Fibroblast of skin of right quadriceps (primary cell): ENCODE measurements around the gene PRKACB.
"Not testable (repeated sequence)": the region's sequence is repeated elsewhere in the genome, so short reads cannot be mapped to it uniquely, and the experiment has no call there.

ENCODE experiments used
- DNase-seq: peaks from one replicate; pipeline ENCODE4 v3.0.0-alpha.2; 2013

PRKACB gene

DNA sequence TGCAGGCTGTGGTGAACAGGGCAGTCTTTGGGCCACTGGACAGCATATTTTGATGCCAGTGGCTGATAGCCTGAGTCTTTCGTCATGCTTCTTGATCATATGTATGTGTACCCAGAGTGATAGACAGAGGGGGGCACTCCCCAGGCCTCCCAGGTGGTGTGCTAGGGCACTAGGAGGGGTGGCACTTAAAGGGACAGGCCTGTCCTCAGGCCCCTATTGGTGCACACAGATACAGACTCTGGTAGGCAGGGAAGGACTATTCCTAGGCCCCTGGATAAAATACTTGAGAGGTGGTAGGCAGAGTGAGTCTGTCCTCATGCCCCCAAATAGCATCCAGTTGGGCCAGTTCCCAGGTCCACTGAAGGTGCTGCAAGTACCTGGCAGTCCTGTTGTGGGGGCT, 80.8 kb downstream of the PRKACB start:
- DNase-seq: no peak

DNA sequence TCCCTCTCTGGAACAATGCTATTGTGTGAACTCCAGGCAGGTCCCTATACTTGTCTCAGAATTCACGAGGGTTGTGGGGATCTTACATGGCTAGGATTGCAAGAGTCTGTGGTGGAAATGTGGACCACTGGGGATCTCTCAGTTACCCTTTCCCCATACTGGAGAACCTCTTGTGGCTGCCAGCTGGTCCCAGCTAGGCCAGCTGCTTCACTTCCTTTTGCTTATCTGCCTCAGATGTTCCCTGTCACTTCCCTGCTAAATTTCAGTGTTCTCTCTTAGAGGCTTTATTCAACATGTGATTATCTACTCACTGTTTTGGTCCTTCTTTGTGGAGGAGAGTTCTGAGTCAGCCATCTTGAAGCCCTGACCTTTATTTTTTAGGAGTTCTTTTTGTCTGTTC, 81.6 kb downstream of the PRKACB start:
- DNase-seq: no peak

DNA sequence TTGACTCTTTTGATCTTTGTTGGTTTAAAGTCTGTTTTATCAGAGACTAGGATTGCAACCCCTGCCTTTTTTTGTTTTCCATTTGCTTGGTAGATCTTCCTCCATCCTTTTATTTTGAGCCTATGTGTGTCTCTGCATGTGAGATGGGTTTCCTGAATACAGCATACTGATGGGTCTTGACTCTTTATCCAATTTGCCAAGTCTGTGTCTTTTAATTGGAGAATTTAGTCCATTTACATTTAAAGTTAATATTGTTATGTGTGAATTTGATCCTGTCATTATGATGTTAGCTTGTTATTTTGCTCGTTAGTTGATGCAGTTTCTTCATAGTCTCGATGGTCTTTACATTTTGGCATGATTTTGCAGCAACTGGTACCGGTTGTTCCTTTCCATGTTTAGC, 88.6 kb downstream of the PRKACB start:
- not testable (repeated sequence) for DNase-seq

DNA sequence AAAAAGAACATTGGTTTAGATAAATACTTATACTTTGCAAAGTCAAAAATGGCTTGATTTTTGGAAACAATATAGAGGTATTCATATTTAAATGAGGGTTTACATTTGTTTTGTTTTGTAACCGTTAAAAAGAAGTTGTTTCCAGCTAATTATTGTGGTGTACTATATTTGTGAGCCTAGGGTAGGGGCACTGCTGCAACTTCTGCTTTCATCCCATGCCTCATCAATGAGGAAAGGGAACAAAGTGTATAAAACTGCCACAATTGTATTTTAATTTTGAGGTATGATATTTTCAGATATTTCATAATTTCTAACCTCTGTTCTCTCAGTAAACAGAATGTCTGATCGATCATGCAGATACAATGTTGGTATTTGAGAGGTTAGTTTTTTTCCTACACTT, 92.2 kb downstream of the PRKACB start:
- DNase-seq: no peak

DNA sequence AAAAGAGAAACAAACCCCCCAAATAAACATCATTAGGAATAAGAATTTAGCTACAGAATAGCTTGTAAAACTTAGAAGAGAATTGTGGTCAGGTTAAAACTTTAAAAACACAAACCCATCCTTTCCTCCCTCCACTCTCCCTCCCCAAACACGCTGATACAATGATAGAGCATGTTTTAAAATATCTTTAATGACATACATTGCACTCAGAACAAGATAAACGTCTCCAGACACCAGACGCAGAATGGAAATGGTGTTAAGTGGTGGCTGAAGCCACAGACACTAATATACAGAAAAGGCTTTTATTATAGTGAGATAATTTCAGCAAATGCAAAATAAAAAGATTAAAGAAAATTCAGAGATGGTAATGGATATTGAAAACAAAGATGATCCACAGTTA, 98.6 kb downstream of the PRKACB start:
- no peak for DNase-seq

DNA sequence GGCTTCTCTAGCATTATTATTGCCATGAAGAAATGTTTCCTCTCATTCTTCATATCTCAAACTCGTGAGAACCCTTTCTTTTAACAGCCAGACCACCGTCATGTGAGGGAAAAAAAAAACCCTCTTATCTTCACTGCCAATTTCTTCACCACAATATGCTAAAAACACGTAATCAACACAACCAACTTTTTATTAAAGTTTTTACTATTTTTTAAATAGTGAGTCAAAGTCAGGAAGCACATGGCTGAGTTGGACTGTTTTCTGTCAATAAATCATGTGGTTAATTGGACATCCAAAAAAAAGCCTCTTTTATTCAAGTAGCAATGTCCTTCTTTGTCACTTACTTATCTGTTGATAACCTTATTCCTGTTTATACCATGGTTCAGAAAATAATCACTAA, 101.5 kb downstream of the PRKACB start:
- DNase-seq: no peak

DNA sequence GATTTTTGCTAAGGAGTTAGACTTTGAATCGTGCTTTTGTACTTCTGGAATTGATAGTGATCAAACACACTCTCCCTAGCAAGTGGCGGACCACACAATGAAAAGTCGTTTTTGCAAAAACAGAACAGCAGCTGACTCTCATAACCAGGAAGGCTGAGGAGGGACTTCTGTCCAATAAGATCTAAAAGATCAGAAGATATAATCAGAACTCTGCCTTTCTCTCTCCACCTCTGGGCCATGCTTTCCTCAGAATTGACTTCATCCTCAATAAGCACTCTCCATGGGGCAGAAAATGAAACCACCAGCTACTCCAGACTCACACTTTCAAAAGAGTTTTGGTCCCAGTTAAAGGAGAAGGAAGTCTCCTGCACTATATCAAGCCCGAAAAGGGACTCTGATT, 102.1 kb downstream of the PRKACB start:
- DNase-seq: no peak

DNA sequence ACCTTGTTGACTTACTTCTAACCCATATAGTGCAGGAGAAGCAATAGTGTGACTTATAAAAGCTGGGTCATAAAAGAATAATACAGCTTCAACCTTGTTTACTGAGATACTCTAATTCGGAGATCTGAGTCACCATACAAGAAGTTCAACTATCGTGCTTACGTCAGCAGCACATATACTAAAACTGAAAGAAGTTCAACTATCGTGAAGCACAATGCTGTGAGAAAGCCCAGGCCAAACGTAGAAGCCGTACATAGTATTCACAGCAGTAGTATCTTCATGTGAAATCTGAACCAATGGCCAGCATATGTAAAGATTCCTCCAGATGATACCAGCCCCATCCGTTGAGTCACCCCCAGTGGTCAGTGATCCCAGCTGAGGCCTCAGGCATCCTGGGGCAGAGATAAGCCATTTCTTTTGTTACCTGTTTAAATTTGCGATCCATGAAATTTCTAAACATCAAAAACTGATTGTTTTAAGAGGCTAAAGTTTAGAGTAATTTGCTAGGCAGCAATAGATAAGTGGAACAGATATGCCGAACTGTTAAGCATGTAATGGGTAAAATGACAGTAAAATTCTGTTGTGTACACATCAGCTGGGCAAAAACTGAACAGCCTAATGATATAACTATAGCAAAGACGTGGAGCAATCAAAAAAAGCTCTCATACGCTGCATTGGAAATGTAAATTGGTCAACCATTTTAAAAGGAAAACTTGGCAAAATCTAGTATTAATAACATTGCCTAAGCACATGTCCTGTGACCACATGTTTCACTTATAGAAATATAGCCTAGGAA, 103.6 kb downstream of the PRKACB start:
- peak; percentile 34 for DNase-seq

DNA sequence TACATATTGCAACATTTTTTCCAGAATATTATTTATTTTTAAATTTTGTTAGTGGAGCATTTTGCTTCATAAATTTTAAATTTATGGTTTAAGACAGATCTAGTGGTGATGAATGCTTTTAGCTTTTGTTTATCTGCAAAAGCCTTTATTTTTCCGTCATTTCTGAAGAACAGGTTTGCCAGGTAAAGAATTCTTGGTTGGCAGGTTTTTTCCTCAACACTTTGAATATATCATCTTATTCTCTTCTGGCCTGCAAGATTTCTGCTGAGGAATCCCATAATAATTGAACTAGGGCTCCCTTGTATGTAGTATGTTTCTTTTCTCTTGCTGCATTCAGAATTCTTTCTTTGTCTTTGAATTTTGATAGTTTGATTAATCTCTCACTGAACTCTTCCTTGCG, 106.6 kb downstream of the PRKACB start:
- no peak for DNase-seq

DNA sequence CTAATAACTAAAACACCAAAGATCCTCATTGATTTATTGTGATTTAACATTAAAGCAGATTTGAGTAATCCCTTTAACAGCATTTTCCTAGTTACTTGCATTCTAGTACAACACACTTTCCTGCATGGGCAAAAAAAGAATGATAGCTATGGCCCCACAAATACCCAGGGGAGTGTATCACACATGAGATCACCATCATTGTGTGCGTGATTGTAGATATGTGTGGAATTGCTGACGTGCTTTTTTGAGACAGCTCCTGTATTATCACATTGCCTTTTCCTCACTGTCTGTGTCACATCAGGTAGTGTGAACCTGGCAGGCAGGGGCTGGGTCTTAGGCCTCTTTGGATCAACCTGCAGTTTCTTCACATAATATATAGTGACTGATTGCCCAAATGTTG, 109.0 kb downstream of the PRKACB start:
- DNase-seq: peak; percentile 60

DNA sequence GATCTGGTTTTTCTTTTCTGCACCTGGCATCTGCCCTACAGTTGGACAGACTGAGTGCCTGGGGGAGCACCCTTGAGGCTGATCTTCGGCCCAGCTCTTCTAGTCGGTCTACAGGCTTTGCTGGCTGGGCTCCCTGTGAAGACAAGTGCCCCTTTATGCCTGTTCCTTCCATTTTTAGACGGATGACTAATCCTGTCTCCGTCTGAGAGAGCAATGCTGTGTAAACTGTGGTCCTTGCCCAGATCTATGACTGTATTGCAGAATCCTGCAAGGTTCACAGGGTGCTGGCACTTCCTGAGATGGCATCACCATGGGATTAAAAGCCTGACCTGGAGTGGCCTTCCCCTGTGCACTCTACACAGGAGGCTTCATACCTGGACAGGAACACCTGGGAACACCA, 109.8 kb downstream of the PRKACB start:
- peak; percentile 69 for DNase-seq

DNA sequence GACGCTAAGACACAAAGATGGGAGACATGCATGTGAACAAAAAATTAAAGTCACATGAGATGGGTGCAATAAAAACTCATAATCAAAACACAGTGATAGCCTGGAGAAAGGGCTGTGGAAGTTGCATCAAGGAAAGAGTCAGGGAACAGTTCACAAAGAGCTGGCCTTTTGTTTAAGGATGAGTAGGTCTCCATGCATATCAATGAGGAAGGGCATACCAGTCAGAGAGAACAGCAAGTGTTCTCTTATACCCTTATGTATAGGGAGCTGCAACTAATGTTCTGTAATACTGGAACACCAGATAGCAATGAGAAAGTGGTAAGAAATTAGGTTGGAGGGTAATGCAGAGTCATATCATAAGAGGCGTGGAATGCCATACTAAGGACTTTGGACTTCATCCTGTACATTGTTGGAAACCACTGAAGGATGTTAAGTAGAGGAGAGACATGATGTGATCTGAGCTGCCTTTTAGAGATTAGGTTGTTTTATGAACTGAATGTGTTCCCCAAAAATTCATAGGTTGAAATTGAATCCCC, 110.7 kb downstream of the PRKACB start:
- DNase-seq: no peak

DNA sequence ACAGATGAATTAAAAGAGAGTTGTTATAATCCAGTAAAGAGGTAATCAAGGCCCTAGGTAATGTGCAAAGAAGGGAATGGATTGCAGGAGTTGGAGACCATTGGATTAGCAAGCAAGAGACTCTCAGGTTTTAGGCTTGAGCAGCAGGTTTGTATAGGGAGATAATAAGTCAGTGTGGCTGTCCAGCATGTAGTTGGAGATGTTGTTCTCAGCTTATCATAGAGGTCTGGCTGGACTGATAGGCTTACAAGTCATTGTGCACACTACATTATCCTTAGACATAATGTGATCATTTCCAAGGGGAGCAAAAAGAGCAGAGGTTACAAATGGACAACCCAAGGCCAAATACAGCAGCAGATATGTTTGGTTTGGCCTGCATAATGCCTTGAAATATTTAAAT, 111.5 kb downstream of the PRKACB start:
- DNase-seq: no peak

DNA sequence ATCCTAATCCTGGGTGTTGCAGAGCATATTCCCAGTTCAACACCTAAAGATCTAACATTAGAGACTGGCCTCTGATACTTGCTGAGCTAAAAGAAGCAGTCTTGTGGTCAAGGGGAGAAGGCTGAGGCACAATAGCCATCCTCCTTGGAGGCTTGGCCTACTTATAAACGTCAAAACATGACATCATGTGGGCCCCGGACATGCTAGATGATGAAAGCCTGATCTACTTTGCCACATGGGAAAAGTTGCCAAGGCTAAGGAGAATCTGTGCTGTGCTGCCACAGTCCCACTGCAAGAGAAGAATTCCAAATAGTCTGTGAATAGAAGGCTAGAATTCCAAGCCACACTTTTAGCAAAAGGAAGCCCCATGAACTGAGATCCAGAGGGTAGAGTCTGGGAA, 113.5 kb downstream of the PRKACB start:
- no peak for DNase-seq

DNA sequence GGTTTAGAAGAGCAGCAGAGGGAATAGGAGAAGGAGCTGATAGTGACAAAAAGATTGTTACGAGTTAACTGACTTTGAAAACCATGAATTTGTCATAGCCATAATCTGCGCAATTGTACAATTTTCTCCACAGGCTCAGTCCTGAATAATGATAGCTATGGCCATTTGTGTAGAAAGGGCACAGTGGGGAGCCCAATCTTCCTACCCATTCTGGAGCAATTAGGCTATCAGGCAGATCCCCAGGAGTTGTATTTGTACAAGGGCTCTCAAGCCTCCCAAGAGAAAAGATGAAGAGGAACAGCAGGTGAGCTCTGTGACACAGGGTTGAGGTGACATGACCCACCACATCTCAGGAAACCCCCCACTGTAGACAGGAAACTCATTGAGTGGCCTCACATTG, 115.3 kb downstream of the PRKACB start:
- DNase-seq: no peak

DNA sequence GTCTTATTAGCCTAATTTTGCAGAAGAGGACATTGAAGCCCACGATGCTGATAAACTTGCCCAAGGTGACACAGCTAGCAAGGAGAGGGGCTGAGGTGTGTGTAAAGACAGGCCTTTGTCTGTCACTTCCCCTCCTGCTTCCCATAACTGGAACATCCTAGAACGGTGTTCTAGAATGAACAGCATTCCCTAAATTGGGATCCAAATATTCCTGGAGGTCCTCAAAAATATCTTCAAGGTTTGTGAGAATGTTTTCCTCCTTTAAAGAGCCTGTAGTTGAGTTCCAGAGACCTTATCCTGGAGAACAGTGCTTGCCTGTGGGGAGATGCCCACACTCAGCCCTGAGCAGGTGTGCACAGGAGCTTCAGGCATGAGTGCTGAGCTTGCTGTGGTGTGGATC, 115.9 kb downstream of the PRKACB start:
- DNase-seq: no peak

DNA sequence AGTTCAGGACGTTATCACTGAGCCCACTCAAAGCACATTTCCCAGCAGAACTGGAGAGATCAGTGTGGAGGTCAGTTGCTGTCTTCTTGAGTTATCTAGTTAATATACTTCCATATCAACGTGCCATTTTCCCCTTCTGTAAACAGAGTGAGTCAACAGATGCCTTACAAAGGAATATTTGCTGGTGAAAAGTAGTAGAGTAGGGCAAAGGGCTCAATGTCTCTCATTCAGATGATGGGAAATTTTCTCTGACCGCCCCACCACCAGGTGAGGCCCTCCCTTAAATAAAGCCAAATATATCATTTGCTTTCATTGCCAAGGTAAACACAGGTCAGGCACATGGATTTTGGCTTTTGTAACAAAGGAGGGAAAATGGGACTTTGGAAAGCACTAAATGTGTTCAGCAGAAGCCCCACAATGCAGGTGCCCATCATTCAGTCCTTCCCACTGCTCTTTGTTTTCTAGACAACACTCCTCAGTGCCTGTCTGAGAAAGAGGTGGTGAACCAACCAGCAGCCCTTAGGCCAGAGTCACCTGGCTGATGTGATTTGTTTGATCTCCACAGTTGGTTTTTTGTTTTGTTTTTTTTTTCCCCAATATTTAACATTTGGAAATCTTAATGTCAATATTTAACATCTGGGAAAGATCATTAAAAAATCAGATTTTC, 116.9 kb downstream of the PRKACB start:
- DNase-seq: no peak

DNA sequence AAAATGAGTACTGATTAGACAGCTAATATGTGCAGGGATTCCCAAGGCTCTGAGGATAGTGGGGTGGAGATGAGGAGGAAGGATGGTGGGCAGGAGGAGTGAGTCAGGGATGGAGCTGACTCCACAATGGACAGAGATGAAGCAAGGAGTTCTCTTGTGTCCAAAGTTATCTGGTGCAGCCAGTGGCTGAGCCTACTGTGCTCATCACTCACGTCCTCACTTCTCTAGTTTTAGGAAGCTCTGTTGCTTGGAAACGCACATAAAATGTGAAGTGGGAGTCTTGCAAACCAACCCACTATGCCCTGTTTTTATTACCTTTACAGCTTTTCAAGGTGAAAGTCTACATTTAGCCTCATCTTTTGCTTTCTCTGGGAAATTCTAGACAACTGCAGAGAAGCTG, 120.9 kb downstream of the PRKACB start:
- DNase-seq: no peak

DNA sequence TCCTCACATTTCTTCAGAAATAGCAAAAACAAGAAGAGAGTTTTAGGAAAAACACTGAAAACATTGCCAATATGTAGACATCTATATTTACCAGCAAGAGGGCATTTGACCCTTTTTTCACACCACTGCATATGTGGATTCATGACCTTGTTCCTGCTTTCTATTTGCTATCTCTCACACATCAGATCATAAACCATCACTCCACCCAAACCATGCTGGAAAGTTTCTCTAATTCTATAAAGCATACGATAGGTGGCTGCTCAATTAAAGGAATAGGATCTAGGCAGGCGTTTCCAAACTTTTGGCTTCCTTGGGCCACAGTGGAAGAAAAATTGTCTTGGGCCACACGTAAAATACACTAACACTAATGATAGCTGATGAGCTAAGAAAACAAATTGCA, 121.8 kb downstream of the PRKACB start:
- DNase-seq: no peak

DNA sequence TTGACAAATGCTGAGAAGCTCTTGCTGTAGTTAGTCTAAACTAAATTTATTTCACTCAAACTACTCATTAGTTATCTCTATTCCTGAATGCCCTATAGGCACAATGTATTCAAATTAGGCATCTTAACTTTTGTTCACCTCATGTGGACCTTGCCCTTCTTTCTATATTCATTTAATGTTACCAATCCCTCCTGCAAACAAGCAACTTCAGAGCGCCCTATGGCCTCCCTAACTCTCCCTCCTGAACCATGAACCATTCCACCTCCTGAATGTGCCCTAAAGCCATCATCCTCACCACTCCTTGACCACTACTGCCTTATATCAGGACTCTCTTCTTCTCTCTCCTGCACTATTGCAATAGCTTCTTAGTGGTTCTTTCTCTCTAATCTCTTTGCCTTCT, 122.7 kb downstream of the PRKACB start:
- no peak for DNase-seq

DNA sequence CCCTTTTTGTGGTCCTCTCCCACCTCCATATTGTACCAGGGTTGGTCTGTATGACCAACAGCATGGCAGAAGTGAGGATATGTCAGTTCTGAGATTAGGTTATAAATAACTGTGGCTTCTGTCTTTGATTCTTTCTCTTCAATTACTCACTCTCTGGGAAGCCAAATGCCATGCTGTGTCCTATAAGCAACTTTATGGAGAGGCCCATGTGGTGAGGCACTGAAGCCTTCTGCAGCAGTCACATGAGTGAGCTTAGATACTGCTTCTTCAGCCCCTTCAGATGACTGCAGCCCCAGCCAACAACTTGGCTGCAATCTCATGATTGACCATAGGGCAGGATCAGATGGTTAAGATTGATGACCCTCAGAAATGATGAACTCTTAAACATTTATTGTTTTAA, 123.4 kb downstream of the PRKACB start:
- DNase-seq: no peak

DNA sequence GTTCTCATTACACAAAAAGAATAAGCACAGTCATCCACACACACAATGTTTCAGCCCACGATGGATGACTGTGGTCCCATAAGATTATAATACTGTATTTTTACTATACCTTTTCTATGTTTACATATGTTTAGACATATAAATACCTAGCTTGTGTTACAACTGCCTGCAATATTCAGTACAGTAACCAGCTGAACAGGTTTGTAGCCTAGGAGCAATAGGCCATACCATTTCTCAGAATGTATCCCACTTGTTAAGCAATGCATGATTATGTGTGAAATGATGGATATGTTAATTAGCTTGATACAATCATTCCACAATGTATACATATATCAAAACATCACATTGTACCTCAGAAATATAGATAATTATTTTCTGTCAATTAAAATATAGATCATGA, 124.3 kb downstream of the PRKACB start:
- DNase-seq: no peak

DNA sequence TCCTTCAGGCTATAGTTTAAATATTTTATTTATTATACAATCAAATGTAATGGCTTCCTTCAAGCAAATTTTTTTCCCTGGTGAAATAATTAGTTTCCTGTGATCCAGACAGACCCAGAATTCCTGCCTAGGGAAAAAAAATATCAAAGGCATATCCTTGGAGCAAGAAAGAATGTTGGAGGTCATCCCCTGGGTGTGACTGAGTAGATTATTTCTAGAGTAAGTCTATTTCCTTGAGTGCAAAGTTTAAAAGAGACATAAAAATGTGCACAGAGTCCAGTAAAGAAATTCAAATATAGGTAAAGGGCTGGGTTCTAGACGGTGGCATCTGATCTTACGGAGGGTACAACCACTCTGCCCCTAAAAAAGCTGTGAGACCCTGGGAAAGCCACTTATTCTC, 125.2 kb downstream of the PRKACB start:
- DNase-seq: no peak

DNA sequence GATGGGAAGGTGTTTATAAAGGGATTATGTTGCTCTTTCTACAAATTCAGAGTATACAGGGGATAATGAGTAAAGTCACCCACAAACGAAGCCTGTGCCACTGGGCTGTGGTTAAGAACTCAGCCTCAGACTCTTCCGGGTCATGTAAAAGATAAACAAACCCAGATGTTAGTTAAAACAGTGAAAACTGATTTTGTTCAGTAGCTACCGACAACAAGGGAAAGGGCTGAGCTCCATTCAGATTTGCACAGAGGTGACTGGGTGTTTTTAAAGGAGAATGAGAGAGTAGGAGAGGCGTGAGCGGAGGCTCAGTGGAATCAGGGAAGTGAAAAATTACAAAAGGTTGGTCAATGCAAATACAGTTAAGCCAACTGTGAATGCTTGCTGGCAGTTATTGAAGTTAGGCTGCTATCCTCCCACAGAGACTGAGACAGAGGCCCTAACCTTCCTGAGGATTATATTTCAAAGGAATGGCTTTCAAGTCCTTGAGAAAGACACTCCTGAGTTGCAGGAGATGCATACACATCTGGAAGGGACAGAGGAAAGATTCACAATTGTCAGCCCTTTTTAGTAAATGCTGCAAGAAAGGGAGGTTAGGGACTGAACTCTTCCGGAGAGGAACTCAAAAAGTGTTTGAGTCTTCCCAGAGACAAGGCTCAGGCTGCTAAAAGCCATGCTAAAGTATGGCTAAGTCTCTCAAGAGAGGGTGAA, 127.5 kb downstream of the PRKACB start:
- DNase-seq: peak; percentile 39
